T-helper 2 cell treated with Interferon-gamma antibody and Interleukin-4, amounts not matched to agents 100 ng/mL and 5 ng/mL, for 36 hours (primary cell): ENCODE results near the gene FAM78A. TPM values are rescaled to one million over a fixed set of nuclear protein-coding genes. Genes with fewer than 3 reads are reported as not detected.

Experiments used
- intact Hi-C: fragments of 100-400 bp; cut with micrococcal nuclease; formaldehyde crosslinking; loops from one replicate; pipeline ENCODE4 v1.15.1; 2023
- total RNA-seq: library from RNA; stranded (reverse); gene quantifications from 2 replicates; pipeline ENCODE4 v1.2.3, GENCODE V29; 2022

Gene FAM78A
- total RNA-seq, 1 donor from 2014 or later, result 99.3 TPM

- intact Hi-C loops, result no loop called here
Observed at GRCh38 chr9:131303381-131304321, 27.3 kb upstream of the FAM78A start.

GRCh38 chr9:131302244-131303075 is 26.1 kb upstream of the FAM78A start:
- intact Hi-C loops, result no loop called here

GRCh38 chr9:131300444-131300843 is 24.1 kb upstream of the FAM78A start:
- intact Hi-C loops, result no loop called here

- intact Hi-C loops, result no loop called here
Observed at GRCh38 chr9:131299961-131300347, 23.6 kb upstream of the FAM78A start.

GRCh38 chr9:131299346-131299960 is 23.1 kb upstream of the FAM78A start:
- intact Hi-C loops, result no loop called here

- intact Hi-C loops, result no loop called here
Observed at GRCh38 chr9:131298816-131299215, 22.5 kb upstream of the FAM78A start.

GRCh38 chr9:131298341-131298740 is 22.0 kb upstream of the FAM78A start:
- intact Hi-C loops, result no loop called here

GRCh38 chr9:131297903-131298302 is 21.6 kb upstream of the FAM78A start:
- intact Hi-C loops, result no loop called here

- intact Hi-C loops, result no loop called here
Observed at GRCh38 chr9:131296906-131297500, 20.7 kb upstream of the FAM78A start.

GRCh38 chr9:131296460-131296859 is 20.1 kb upstream of the FAM78A start:
- intact Hi-C loops, result no loop called here

- intact Hi-C loops, result no loop called here
Observed at GRCh38 chr9:131292937-131293336, 16.6 kb upstream of the FAM78A start.

- intact Hi-C loops, result no loop called here
Observed at GRCh38 chr9:131291795-131292315, 15.5 kb upstream of the FAM78A start.

- intact Hi-C loops, result no loop called here
Observed at GRCh38 chr9:131290767-131291370, 14.6 kb upstream of the FAM78A start.

GRCh38 chr9:131290036-131290766 is 13.9 kb upstream of the FAM78A start:
- intact Hi-C loops, result no loop called here

- intact Hi-C loops, result no loop called here
Observed at GRCh38 chr9:131289301-131290035, 13.2 kb upstream of the FAM78A start, which contains the start of gene PLPP7. TSS of gene PLPP7 (plus strand) at chr9:131289723. CDS start at chr9:131289998, 275 bp downstream.

- intact Hi-C loops, result no loop called here
Observed at GRCh38 chr9:131288217-131288616, 11.9 kb upstream of the FAM78A start.

GRCh38 chr9:131287359-131287758 is 11.0 kb upstream of the FAM78A start:
- intact Hi-C loops, result no loop called here

- intact Hi-C loops, result no loop called here
Observed at GRCh38 chr9:131284856-131285255, 8.5 kb upstream of the FAM78A start.
